ENCODE measurements around the gene CYB5R4.

GRCh38 chr6:83875843-83876242, 16.4 kb downstream of the CYB5R4 start:
- TF ChIP-seq, protein P1, sequence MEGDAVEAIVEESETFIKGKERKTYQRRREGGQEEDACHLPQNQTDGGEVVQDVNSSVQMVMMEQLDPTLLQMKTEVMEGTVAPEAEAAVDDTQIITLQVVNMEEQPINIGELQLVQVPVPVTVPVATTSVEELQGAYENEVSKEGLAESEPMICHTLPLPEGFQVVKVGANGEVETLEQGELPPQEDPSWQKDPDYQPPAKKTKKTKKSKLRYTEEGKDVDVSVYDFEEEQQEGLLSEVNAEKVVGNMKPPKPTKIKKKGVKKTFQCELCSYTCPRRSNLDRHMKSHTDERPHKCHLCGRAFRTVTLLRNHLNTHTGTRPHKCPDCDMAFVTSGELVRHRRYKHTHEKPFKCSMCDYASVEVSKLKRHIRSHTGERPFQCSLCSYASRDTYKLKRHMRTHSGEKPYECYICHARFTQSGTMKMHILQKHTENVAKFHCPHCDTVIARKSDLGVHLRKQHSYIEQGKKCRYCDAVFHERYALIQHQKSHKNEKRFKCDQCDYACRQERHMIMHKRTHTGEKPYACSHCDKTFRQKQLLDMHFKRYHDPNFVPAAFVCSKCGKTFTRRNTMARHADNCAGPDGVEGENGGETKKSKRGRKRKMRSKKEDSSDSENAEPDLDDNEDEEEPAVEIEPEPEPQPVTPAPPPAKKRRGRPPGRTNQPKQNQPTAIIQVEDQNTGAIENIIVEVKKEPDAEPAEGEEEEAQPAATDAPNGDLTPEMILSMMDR (conservative IDR thresholded peaks at IDR 0.05), result no peak
- no peak for TF ChIP-seq ZFX (IDR thresholded peaks at IDR 0.05)

Data from C4-2B (cell line).